SK-N-SH (cell line): ENCODE measurements around the gene TGM2.

ENCODE experiments used
- CHD2 ChIP-seq: fragments of 150-350 bp; IDR thresholded peaks from 2 replicates; pipeline ENCODE4 v1.6.1; 2018; ENCODE audit warnings: low read length; ENCODE audit not compliant: partially characterized antibody
- EP300 ChIP-seq, 2 experiments: IDR thresholded peaks; 2 replicates each; pipeline versions ENCODE4 v1.4.0 to v1.6.1; 2012; ENCODE audit warnings: borderline replicate concordance in 1 of 2, low read depth in 1 of 2, low read length in 1 of 2
- EZH2phosphoT487 ChIP-seq: fragments of 200-600 bp; sonication (generic); IDR thresholded peaks from 2 replicates; pipeline ENCODE4 v1.6.1; 2017; ENCODE audit warnings: low read depth, mixed run types, mild to moderate bottlenecking, antibody characterized with exemption, moderate library complexity, borderline replicate concordance
- GATA2 ChIP-seq: sonication (generic); formaldehyde crosslinking; IDR thresholded peaks from 2 replicates; pipeline ENCODE4 v1.5.0; 2020; ENCODE audit warnings: mild to moderate bottlenecking, missing genetic modification reagents
- JUND ChIP-seq: IDR thresholded peaks from 2 replicates; pipeline ENCODE4 v1.4.0; 2012
- MXI1 ChIP-seq: IDR thresholded peaks from 2 replicates; pipeline ENCODE4 v1.6.1; 2012; ENCODE audit warnings: mild to moderate bottlenecking, low read depth, low read length, improper control_type of control experiment
- PBX3 ChIP-seq: IDR thresholded peaks from 2 replicates; pipeline ENCODE4; 2012
- USF2 ChIP-seq: fragments of 150-350 bp; IDR thresholded peaks from 2 replicates; pipeline ENCODE4 v1.6.1; 2017; ENCODE audit warnings: antibody characterized with exemption, low read length, low read depth, borderline replicate concordance
- TF ChIP-seq, protein P1 (sequence below): fragments of 200-600 bp; sonication (generic); IDR thresholded peaks from 2 replicates; pipeline ENCODE4 v1.6.1; 2017; ENCODE audit warnings: antibody characterized with exemption, mild to moderate bottlenecking, moderate library complexity
- TF ChIP-seq, protein P2 (sequence below): IDR thresholded peaks from 2 replicates; pipeline ENCODE4 v1.6.1; 2012; ENCODE audit warnings: mild to moderate bottlenecking, low read depth, low read length, moderate library complexity

DNA sequence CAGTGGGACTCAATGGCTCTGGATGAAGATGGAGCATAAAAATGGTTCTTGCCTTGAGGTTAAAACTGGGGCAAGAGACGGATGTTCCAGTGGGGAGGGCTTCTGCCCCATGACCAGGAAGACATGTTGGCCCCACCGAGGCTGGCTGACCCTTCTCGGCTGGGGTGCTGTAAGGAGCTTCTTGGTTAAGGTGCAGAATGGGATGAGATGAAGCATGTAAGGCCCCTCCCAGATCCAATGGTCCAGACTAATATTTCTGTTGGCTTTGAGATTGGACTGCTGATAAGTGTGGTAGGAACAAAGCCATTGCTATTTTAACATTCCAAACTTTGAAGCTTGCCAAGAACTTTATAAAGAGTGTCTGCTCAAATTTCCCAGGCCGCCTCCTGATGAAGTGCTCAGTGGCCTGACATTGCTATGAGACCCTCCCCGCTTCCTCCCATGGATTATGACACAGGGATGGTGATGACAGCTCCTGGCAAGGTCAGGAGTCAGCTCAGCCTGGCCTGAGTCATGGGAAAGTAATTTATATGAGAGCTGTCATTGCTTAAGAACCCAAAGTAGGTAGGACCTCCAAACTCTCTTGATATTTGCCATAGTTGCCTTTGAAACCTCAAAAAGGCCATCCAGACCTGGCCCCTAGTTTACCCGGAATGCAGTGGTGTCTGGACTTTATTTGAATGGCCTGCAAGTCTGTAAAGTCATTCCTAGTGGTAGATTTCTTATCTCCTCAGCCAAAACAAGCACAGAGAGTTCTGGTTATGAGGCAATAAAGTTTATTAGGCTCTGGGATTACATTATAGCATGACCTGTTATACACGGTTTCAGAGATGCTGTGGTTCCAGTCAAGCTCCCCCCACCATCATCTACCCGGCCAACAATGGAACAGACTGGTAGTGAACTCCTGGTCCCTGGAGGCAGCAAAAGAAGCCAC, 55.2 kb downstream of the TGM2 start:
- TF ChIP-seq JUND, result peak; percentile 100
- TF ChIP-seq, protein P1, sequence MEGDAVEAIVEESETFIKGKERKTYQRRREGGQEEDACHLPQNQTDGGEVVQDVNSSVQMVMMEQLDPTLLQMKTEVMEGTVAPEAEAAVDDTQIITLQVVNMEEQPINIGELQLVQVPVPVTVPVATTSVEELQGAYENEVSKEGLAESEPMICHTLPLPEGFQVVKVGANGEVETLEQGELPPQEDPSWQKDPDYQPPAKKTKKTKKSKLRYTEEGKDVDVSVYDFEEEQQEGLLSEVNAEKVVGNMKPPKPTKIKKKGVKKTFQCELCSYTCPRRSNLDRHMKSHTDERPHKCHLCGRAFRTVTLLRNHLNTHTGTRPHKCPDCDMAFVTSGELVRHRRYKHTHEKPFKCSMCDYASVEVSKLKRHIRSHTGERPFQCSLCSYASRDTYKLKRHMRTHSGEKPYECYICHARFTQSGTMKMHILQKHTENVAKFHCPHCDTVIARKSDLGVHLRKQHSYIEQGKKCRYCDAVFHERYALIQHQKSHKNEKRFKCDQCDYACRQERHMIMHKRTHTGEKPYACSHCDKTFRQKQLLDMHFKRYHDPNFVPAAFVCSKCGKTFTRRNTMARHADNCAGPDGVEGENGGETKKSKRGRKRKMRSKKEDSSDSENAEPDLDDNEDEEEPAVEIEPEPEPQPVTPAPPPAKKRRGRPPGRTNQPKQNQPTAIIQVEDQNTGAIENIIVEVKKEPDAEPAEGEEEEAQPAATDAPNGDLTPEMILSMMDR, result no peak
- TF ChIP-seq MXI1, result peak; percentile 21; the same call in 1 of the 2 replicates
- TF ChIP-seq, protein P2, sequence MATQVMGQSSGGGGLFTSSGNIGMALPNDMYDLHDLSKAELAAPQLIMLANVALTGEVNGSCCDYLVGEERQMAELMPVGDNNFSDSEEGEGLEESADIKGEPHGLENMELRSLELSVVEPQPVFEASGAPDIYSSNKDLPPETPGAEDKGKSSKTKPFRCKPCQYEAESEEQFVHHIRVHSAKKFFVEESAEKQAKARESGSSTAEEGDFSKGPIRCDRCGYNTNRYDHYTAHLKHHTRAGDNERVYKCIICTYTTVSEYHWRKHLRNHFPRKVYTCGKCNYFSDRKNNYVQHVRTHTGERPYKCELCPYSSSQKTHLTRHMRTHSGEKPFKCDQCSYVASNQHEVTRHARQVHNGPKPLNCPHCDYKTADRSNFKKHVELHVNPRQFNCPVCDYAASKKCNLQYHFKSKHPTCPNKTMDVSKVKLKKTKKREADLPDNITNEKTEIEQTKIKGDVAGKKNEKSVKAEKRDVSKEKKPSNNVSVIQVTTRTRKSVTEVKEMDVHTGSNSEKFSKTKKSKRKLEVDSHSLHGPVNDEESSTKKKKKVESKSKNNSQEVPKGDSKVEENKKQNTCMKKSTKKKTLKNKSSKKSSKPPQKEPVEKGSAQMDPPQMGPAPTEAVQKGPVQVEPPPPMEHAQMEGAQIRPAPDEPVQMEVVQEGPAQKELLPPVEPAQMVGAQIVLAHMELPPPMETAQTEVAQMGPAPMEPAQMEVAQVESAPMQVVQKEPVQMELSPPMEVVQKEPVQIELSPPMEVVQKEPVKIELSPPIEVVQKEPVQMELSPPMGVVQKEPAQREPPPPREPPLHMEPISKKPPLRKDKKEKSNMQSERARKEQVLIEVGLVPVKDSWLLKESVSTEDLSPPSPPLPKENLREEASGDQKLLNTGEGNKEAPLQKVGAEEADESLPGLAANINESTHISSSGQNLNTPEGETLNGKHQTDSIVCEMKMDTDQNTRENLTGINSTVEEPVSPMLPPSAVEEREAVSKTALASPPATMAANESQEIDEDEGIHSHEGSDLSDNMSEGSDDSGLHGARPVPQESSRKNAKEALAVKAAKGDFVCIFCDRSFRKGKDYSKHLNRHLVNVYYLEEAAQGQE, result peak; percentile 43; the same call in 1 of the 2 replicates
- peak; percentile 78 for TF ChIP-seq GATA2 (CRISPR knock-in tag)
- TF ChIP-seq CHD2, result peak; percentile 18
- no peak for TF ChIP-seq EZH2phosphoT487
- TF ChIP-seq USF2, result no peak
- TF ChIP-seq EP300 (IDR thresholded peaks at IDR 0.05; ENCODE audit: borderline replicate concordance in 1 of 2, low read depth in 1 of 2, low read length in 1 of 2), result peak; percentile 96 to 99
- TF ChIP-seq PBX3, result peak; percentile 99
